HG03066 (cell line): ENCODE measurements around the gene NEU3.
"Not testable (repeated sequence)": the region's sequence is repeated elsewhere in the genome, so short reads cannot be mapped to it uniquely, and the experiment has no call there.

Source experiments
- ATAC-seq: cut with Tn5 transposase; IDR thresholded peaks from one replicate; pipeline ENCODE4 v1.9.1; 2021; ENCODE audit warnings: low read depth; ENCODE audit not compliant: unreplicated experiment

Gene NEU3

GRCh38 chr11:75028321-75028720, 39.6 kb downstream of the NEU3 start:
- ATAC-seq = no peak

GRCh38 chr11:75028724-75029123, 40.0 kb downstream of the NEU3 start:
- no peak for ATAC-seq

- ATAC-seq = no peak
Observed at GRCh38 chr11:75029836-75030631, 41.3 kb downstream of the NEU3 start.

GRCh38 chr11:75031224-75031753, 42.6 kb downstream of the NEU3 start:
- no peak for ATAC-seq

GRCh38 chr11:75031771-75032549, 43.2 kb downstream of the NEU3 start:
- ATAC-seq = no peak

GRCh38 chr11:75032550-75032935, 43.8 kb downstream of the NEU3 start:
- no peak for ATAC-seq

GRCh38 chr11:75033916-75034315, 45.2 kb downstream of the NEU3 start:
- ATAC-seq = no peak

GRCh38 chr11:75035256-75035655, 46.5 kb downstream of the NEU3 start:
- no peak for ATAC-seq

- ATAC-seq = no peak
Observed at GRCh38 chr11:75035911-75036565, 47.3 kb downstream of the NEU3 start.

GRCh38 chr11:75040167-75040770, 51.5 kb downstream of the NEU3 start:
- no peak for ATAC-seq

GRCh38 chr11:75041263-75041662, 52.5 kb downstream of the NEU3 start:
- ATAC-seq = no peak

- not testable (repeated sequence) for ATAC-seq
Observed at GRCh38 chr11:75041821-75042220, 53.1 kb downstream of the NEU3 start.

- ATAC-seq = not testable (repeated sequence)
Observed at GRCh38 chr11:75044381-75045170, 55.8 kb downstream of the NEU3 start.

- not testable (repeated sequence) for ATAC-seq
Observed at GRCh38 chr11:75046668-75047067, 57.9 kb downstream of the NEU3 start.

- no peak for ATAC-seq
Observed at GRCh38 chr11:75047191-75047590, 58.5 kb downstream of the NEU3 start.

GRCh38 chr11:75049501-75050266, 61.0 kb downstream of the NEU3 start:
- not testable (repeated sequence) for ATAC-seq

GRCh38 chr11:75050516-75050915, 61.8 kb downstream of the NEU3 start:
- no peak for ATAC-seq

- ATAC-seq = no peak
Observed at GRCh38 chr11:75051043-75051442, 62.3 kb downstream of the NEU3 start.

GRCh38 chr11:75052457-75052856, 63.7 kb downstream of the NEU3 start:
- ATAC-seq = no peak
